Measurements from ENCODE around the gene IL19.

The IL19 gene

GRCh38 chr1:206866062-206866461, 95.5 kb downstream of the IL19 start:
- no peak for DNase-seq

DNA sequence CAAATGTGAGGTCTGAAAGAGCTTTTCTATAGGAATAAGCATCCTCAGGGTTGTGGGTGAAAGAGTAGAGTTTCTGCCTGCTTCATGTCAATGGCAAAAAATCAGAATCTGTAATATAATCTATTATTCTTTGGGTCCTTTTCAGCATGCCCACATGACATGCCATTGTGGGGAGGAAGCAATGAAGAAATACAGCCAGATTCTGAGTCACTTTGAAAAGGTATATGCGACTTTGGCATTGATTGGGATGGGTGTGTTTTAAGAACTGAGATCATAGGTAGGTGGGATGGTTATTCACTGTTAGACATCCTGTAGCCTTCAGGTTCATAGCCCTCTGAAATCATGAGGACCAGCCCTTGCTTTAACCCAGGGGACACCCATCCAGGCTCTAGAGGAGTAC, 96.7 kb downstream of the IL19 start:
- no peak for DNase-seq

DNA sequence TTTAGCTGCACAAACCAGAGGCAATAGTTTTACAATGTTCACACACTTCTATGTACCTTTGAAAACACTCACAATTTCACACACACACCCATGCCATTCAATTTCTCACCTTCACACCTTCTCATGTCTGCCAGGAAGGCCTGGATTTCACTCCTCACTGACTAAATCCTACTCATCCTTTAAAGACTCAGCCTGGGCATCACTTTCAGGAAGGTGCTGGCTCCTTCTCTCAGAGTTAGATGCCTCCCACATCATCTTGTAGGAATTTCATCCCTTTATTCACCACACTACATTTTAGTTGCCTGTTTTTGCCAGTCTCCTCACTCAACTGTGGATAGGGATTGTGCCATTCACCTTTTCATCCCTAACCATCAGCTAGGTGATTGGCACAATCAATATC, 97.1 kb downstream of the IL19 start:
- DNase-seq: no peak

- DNase-seq: no peak
Measured at GRCh38 chr1:206868264-206868663, 97.7 kb downstream of the IL19 start.

- no peak for DNase-seq
Measured at GRCh38 chr1:206872139-206872538, 101.6 kb downstream of the IL19 start.

GRCh38 chr1:206873603-206874188, 103.1 kb downstream of the IL19 start:
- no peak for DNase-seq

GRCh38 chr1:206875752-206876377, 105.3 kb downstream of the IL19 start:
- no peak for DNase-seq

DNA sequence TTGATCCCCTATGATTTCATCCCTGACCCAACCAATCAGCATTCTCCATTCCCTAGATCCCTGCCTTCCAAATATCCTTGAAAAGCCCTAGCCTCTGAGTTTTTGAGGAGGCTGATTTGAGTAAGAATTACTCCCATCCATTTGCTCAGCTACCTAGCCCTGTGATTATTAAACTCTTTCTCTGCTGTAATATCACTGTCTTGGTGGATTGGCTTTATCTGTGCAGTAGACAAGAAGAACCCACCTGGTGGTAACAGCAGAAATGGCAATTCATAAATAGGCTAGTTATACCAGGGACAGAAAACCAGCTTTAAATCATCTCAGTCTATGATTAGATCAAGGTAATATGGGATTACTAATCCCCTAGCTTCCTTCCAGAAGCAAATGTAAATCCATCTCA, 107.9 kb downstream of the IL19 start:
- no peak for DNase-seq

DNA sequence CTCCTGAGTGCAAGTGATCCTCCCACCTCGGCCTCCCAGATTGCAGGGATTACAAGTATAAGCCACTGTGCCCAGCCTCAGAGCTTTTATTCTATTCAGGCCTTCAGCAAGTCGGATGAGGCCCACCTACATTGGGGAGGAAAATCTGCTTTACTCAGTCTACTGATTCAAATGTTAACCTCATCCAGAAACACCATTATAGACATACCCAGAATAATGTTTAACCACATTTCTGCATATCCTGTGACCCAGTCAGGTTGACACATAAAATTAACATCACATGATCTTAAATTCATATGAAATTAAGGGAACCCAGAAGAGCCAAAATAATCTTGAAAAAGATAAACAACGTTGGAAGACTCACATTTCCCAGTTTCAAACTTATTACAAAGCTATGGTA, 109.7 kb downstream of the IL19 start:
- no peak for DNase-seq

DNA sequence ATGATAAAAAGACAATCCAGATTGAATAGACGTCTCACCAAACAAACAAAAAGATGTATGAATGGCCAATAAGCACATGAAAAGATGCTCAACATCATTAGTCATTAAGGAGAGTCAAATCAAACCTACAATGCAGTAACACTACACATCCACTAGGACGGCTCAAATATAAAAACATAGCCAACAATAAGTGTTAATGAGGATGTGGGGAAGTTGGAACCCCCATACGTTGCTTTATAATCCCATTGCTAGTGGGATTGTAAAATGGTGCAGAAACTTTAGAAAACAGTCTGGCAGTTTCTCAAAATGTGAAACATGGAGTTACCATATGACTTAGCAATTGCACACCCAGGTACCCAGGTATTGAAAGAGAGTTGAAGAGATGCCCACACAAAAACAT, 112.0 kb downstream of the IL19 start:
- DNase-seq: no peak

- no peak for DNase-seq
Measured at GRCh38 chr1:206883160-206883559, 112.6 kb downstream of the IL19 start.

DNA sequence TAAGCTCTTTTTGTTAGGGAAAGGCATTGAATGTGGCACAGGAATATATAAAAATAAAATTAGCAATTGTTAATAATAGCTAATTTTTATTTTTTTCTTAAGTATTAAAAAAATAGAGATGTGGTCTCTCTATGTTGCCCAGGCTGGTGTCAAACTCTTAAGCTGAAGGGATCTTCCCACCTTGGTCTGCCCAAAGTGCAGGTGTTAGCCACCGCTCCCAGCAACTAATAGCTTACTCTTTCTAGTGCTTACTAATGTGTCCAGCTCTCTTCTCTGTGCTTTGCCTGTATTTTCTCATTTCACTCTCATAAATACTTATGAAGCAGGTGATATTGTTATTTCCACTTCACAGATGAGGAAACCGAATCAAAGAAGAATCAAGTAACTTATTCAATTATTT, 113.3 kb downstream of the IL19 start:
- no peak for DNase-seq

DNA sequence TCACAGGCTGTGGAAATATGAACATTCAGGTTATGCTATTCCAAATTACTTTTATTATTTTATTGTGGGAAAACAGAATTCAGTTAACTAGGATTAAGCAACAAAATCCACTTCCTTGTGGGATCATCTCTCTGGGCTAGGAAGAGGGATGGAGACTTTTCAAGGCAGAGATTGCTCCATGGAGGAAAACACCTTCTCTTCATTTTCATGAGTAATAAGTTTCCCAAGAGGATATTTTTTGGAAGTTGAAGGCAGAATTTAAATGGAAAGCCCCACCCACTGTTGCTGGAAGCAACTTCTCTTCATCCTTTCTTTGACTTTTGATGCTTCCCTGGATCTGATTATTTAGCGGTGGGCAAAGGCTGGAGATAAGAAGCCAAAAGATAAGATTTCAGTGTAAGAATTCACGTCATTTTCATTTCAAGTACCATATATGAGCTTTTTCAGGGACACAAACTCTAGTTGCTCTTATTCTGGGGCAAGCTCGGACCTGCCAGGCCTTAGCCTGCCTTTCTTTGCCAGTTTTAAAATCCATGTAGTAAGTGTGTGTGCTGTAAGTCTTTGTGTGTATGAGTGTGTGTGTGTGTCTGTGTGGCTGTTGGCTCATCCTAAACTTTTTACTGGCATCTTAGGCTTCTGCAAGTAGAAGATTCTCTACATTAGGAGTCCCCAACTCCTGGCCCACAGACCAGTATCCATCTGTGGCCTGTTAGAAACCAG, 114.9 kb downstream of the IL19 start:
- DNase-seq: no peak

GRCh38 chr1:206886831-206887230, 116.3 kb downstream of the IL19 start:
- DNase-seq: no peak

DNA sequence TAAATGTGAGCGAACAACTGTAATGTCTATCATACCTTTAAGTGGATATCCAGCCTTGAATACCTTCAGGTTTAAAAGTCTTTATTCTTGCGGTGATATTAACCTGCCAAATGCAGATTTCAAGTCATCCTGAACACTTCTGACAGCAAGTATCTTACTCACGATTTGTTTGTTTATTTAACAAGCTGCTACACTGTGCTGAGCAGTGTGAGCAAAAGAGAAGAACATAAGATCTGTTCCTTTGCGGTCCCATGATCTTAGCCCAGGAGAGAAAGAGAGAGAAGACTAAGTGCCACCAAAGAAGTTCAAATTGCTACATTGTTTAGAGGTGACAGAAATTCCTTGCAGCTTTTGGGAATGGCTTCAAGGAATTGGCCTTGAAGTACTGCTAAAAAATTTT, 117.1 kb downstream of the IL19 start:
- DNase-seq: no peak

- DNase-seq: no peak
Measured at GRCh38 chr1:206890125-206891060, 119.8 kb downstream of the IL19 start.

DNA sequence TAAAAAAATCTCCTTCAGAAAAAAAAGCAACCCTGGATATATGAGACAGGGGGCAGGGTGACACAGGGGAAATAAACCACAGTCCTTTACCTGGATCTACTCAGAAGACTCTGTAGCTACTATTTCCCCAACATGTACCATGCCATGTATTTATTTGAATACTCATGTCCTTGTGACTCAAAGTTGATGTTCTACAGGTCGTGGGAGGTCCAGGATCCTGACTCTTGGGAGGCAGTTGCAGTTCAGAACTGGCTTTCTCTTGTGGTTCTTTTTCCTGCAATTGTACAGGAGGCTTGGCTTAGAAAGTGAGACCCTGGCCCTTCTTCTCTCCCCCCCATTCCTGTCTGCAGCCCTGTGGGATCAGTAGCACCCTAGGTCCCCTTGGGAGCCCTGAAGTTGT, 120.8 kb downstream of the IL19 start:
- DNase-seq: no peak
